ENCODE results near the gene PDE6B.

PDE6B gene

GRCh38 chr4:683982-684622 is 58.7 kb downstream of the PDE6B start:
- H3K9me3 ChIP-seq (ENCODE audit: severe bottlenecking): no peaks in the 10 kb centered on the region
- peak; percentile 90 for DNase-seq
- no peaks in the 10 kb centered on the region for H3K27me3 ChIP-seq (ENCODE audit: insufficient read depth, low read depth, severe bottlenecking)
- peak overlapping the region; percentile 32 for H3K4me3 ChIP-seq (ENCODE audit: low read depth, low read length)
- no peaks in the 10 kb centered on the region for H3K36me3 ChIP-seq
- H3K27ac ChIP-seq: peak overlapping the region; percentile 8; the same call in 1 of the 2 replicates
- TF ChIP-seq CTCF (IDR thresholded peaks at IDR 0.05; ENCODE audit: low read depth, low read length): peak; percentile 99

GRCh38 chr4:684623-685327 is 59.4 kb downstream of the PDE6B start:
- Histone ChIP-seq H3K36me3 (no peaks in the 10 kb centered on the region), H3K9me3 (ENCODE audit: severe bottlenecking) (no peaks in the 10 kb centered on the region), H3K4me3 (ENCODE audit: low read depth, low read length) (no peak overlapping the region), H3K27me3 (ENCODE audit: insufficient read depth, low read depth, severe bottlenecking) (no peaks in the 10 kb centered on the region), H3K27ac (peak overlapping the region; percentile 0; the same call in 1 of the 2 replicates)
- TF ChIP-seq CTCF (IDR thresholded peaks at IDR 0.05; ENCODE audit: low read depth, low read length): no peak
- DNase-seq: no peak

- TF ChIP-seq CTCF (IDR thresholded peaks at IDR 0.05; ENCODE audit: low read depth, low read length): no peak
- DNase-seq: no peak
- Histone ChIP-seq H3K27ac (no peak overlapping the region), H3K4me3 (ENCODE audit: low read depth, low read length) (no peak overlapping the region), H3K36me3 (no peaks in the 10 kb centered on the region), H3K9me3 (ENCODE audit: severe bottlenecking) (no peaks in the 10 kb centered on the region), H3K27me3 (ENCODE audit: insufficient read depth, low read depth, severe bottlenecking) (no peaks in the 10 kb centered on the region)
Observed at GRCh38 chr4:685679-686412, 60.5 kb downstream of the PDE6B start.

GRCh38 chr4:686413-687040 is 61.2 kb downstream of the PDE6B start:
- H3K27ac ChIP-seq: no peak overlapping the region

More at GRCh38 chr4:686413-687040, 61.2 kb downstream of the PDE6B start:
- Histone ChIP-seq H3K4me3 (ENCODE audit: low read depth, low read length) (no peak overlapping the region), H3K9me3 (ENCODE audit: severe bottlenecking) (no peaks in the 10 kb centered on the region), H3K27me3 (ENCODE audit: insufficient read depth, low read depth, severe bottlenecking) (no peaks in the 10 kb centered on the region), H3K36me3 (no peaks in the 10 kb centered on the region)
- no peak for TF ChIP-seq CTCF (IDR thresholded peaks at IDR 0.05; ENCODE audit: low read depth, low read length)
- DNase-seq: no peak
